ENCODE measurements around the gene CCDC179.

DNA sequence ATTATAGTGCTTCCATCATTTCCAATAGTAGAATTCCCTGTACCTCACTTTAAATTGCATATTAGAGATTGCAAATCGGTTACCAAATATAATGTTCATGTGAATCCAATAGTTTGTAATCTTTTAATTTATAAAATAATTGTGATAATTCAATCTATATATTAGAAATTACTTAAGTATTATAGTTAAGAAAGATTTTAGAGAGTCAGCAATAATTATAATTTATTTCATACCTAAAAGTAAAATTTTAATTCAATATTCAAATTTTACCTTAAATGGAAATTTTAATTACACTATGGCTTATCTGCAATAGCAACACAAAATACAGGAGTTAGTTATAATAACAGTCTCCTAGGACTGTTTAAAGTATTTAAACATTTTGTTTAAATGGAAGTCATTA lies 13.5 kb downstream of the CCDC179 start:
- TF ChIP-seq POLR2A (IDR thresholded peaks at IDR 0.05; ENCODE audit: low read length) = no peak
- no peak for TF ChIP-seq GATA1 (IDR thresholded peaks at IDR 0.05; ENCODE audit: low read depth, low read length)
